Rectal smooth muscle tissue (tissue), 1 donor: Measurements from ENCODE around the gene ORMDL3.
A peak's percentile ranks its signal among the peaks of the same experiment; 100 is the strongest.

Experiments used
- H3K27ac ChIP-seq: one replicate; pipeline ENCODE4 v1.7.0; 2013; ENCODE audit warnings: low read depth, low read length, inconsistent platforms
- H3K27me3 ChIP-seq: one replicate; pipeline ENCODE4 v1.7.0; 2013; ENCODE audit warnings: low read length; ENCODE audit not compliant: control insufficient read depth, insufficient read depth
- H3K36me3 ChIP-seq: one replicate; pipeline ENCODE4 v1.7.0; 2013; ENCODE audit warnings: low read length; ENCODE audit not compliant: control insufficient read depth, insufficient read depth
- H3K4me1 ChIP-seq: one replicate; pipeline ENCODE4 v1.7.0; 2013; ENCODE audit warnings: low read length; ENCODE audit not compliant: control insufficient read depth, insufficient read depth
- H3K4me3 ChIP-seq: one replicate; pipeline ENCODE4 v1.7.0; 2013; ENCODE audit warnings: low read length
- H3K9ac ChIP-seq: one replicate; pipeline ENCODE4 v1.7.0; 2013; ENCODE audit warnings: low read length

The ORMDL3 gene

GRCh38 chr17:39943702-39944392, 16.4 kb upstream of the ORMDL3 start:
- Histone ChIP-seq H3K27me3 (no peaks in the 10 kb centered on the region), H3K9ac (no peak overlapping the region), H3K36me3 (no peaks in the 10 kb centered on the region), H3K4me1 (peaks cover 11% of the 10 kb centered on the region), H3K27ac (no peak overlapping the region), H3K4me3 (no peak overlapping the region)

- no peaks in the 10 kb centered on the region for H3K27me3 ChIP-seq
- peaks cover 11% of the 10 kb centered on the region for H3K4me1 ChIP-seq
- H3K36me3 ChIP-seq = no peaks in the 10 kb centered on the region
- no peak overlapping the region for H3K4me3 ChIP-seq
- no peak overlapping the region for H3K9ac ChIP-seq
- peak overlapping the region; percentile 64 for H3K27ac ChIP-seq
Measured at GRCh38 chr17:39939588-39940419, 12.4 kb upstream of the ORMDL3 start.

- peaks cover 11% of the 10 kb centered on the region for H3K4me1 ChIP-seq
- H3K27ac ChIP-seq = no peak overlapping the region
- H3K4me3 ChIP-seq = no peak overlapping the region
- no peaks in the 10 kb centered on the region for H3K36me3 ChIP-seq
- H3K9ac ChIP-seq = no peak overlapping the region
- H3K27me3 ChIP-seq = no peaks in the 10 kb centered on the region
Measured at GRCh38 chr17:39939106-39939505, 11.7 kb upstream of the ORMDL3 start.

- Histone ChIP-seq H3K27me3 (no peaks in the 10 kb centered on the region), H3K4me3 (no peak overlapping the region), H3K27ac (no peak overlapping the region), H3K9ac (no peak overlapping the region), H3K36me3 (no peaks in the 10 kb centered on the region), H3K4me1 (peaks cover 11% of the 10 kb centered on the region)
Measured at GRCh38 chr17:39938140-39938869, 10.9 kb upstream of the ORMDL3 start.

- H3K4me3 ChIP-seq = no peak overlapping the region
- no peaks in the 10 kb centered on the region for H3K27me3 ChIP-seq
- H3K27ac ChIP-seq = no peak overlapping the region
- no peak overlapping the region for H3K9ac ChIP-seq
- H3K4me1 ChIP-seq = peaks cover 11% of the 10 kb centered on the region
- H3K36me3 ChIP-seq = no peaks in the 10 kb centered on the region
Measured at GRCh38 chr17:39937447-39937846, 10.0 kb upstream of the ORMDL3 start.

- no peaks in the 10 kb centered on the region for H3K27me3 ChIP-seq
- H3K36me3 ChIP-seq = no peaks in the 10 kb centered on the region
- H3K4me3 ChIP-seq = no peak overlapping the region
- no peak overlapping the region for H3K9ac ChIP-seq
- H3K27ac ChIP-seq = no peak overlapping the region
- H3K4me1 ChIP-seq = peaks cover 11% of the 10 kb centered on the region
Measured at GRCh38 chr17:39935909-39936308, 8.5 kb upstream of the ORMDL3 start.

GRCh38 chr17:39934324-39934723, 6.9 kb upstream of the ORMDL3 start:
- no peak overlapping the region for H3K27ac ChIP-seq
- no peak overlapping the region for H3K9ac ChIP-seq
- no peak overlapping the region for H3K4me3 ChIP-seq

GRCh38 chr17:39933912-39934311, 6.5 kb upstream of the ORMDL3 start:
- Histone ChIP-seq H3K27ac (no peak overlapping the region), H3K4me1 (peaks cover under 1% of the 10 kb centered on the region), H3K27me3 (no peaks in the 10 kb centered on the region), H3K9ac (no peak overlapping the region), H3K4me3 (no peak overlapping the region), H3K36me3 (no peaks in the 10 kb centered on the region)

More at GRCh38 chr17:39934324-39934723, 6.9 kb upstream of the ORMDL3 start:
- no peaks in the 10 kb centered on the region for H3K27me3 ChIP-seq
- H3K4me1 ChIP-seq = peaks cover 2% of the 10 kb centered on the region
- no peaks in the 10 kb centered on the region for H3K36me3 ChIP-seq

- Histone ChIP-seq H3K27ac (peak overlapping the region; percentile 46), H3K4me3 (no peak overlapping the region), H3K9ac (no peak overlapping the region), H3K27me3 (no peaks in the 10 kb centered on the region), H3K36me3 (no peaks in the 10 kb centered on the region), H3K4me1 (peaks cover 14% of the 10 kb centered on the region)
Measured at GRCh38 chr17:39929646-39930407, 2.4 kb upstream of the ORMDL3 start.

GRCh38 chr17:39928858-39929645, 1.7 kb upstream of the ORMDL3 start:
- Histone ChIP-seq H3K27me3 (no peaks in the 10 kb centered on the region), H3K4me3 (peak overlapping the region; percentile 72), H3K27ac (peak overlapping the region; percentile 87), H3K9ac (no peak overlapping the region), H3K36me3 (no peaks in the 10 kb centered on the region), H3K4me1 (peaks cover 14% of the 10 kb centered on the region)
